SK-N-SH (cell line): Measurements from ENCODE around the gene CD59. TPM values are rescaled to one million over a fixed set of nuclear protein-coding genes. Genes with fewer than 3 reads are reported as not detected.

Experiments used
- CTCF ChIA-PET: fragments of 300-600, 350-600 bp; formaldehyde crosslinking; extraction: SDS; loops from one replicate; lab custom pipeline; 2021; lab: Yijun Ruan, JAX
- POLR2A ChIA-PET: fragments of 350-600 bp; sonication (Branson Sonifier 250); formaldehyde crosslinking; extraction: SDS; loops from one replicate; lab custom pipeline; 2020; ENCODE audit warnings: antibody characterized with exemption, inconsistent platforms; lab: Yijun Ruan, JAX
- DNase-seq: peaks from one replicate; pipeline ENCODE4 v3.0.0; 2012
- H2AFZ ChIP-seq: fragments of 200-600 bp; sonication (generic); 2 replicates; pipeline ENCODE4 v1.8.1; 2016; ENCODE audit warnings: antibody characterized with exemption, mild to moderate bottlenecking, low read depth
- H3F3A ChIP-seq: fragments of 200-600 bp; sonication (generic); replicated peaks from 2 replicates; pipeline ENCODE3; 2016; ENCODE audit warnings: antibody characterized with exemption, mild to moderate bottlenecking; ENCODE audit not compliant: insufficient read depth
- H3K27ac ChIP-seq, 2 experiments: fragments of 200-500 bp in 1 of 2; fragments of 200-600 bp in 1 of 2; sonication (Bioruptor generic) in 1 of 2; sonication (generic), shearing (Covaris generic) in 1 of 2; 2 replicates each; pipeline versions ENCODE4 v1.5.1 to v1.6.1; 2014 to 2016; ENCODE audit warnings: low read depth in 2 of 2, inconsistent platforms in 1 of 2, low read length in 1 of 2, mild to moderate bottlenecking in 1 of 2, mixed read lengths in 1 of 2
- H3K27me3 ChIP-seq: fragments of 200-600 bp; sonication (generic), shearing (Covaris generic); 2 replicates; pipeline ENCODE4 v1.6.1; 2016; ENCODE audit warnings: mixed run types; ENCODE audit not compliant: insufficient read depth
- H3K36me3 ChIP-seq, 2 experiments: fragments of 200-500 bp in 1 of 2; fragments of 200-600 bp in 1 of 2; sonication (Bioruptor generic) in 1 of 2; sonication (generic) in 1 of 2; replicated peaks in 1 of 2; 2 replicates each; pipeline versions ENCODE3 to v1.5.1; 2014 to 2016; ENCODE audit warnings: low read length in 1 of 2, mild to moderate bottlenecking in 1 of 2; ENCODE audit not compliant: insufficient read depth in 2 of 2, control insufficient read depth in 1 of 2
- H3K4me1 ChIP-seq, 2 experiments: fragments of 200-500 bp in 1 of 2; fragments of 200-600 bp in 1 of 2; sonication (Bioruptor generic) in 1 of 2; sonication (generic), shearing (Covaris generic) in 1 of 2; 2 replicates each; pipeline versions ENCODE4 v1.5.1 to v1.6.1; 2014 to 2016; ENCODE audit warnings: low read depth in 1 of 2, low read length in 1 of 2, mixed run types in 1 of 2; ENCODE audit not compliant: insufficient read depth in 2 of 2, control insufficient read depth in 1 of 2
- H3K4me2 ChIP-seq: fragments of 200-600 bp; sonication (generic), shearing (Covaris generic); 2 replicates; pipeline ENCODE4 v1.6.1; 2017; ENCODE audit warnings: mixed run types
- H3K4me3 ChIP-seq, 2 experiments: fragments of 200-500 bp in 1 of 2; fragments of 200-600 bp in 1 of 2; sonication (Bioruptor generic) in 1 of 2; sonication (generic), shearing (Covaris generic) in 1 of 2; 2 replicates each; pipeline versions ENCODE4 v1.5.1 to v1.8.1; 2014 to 2016; ENCODE audit warnings: low read depth in 2 of 2, inconsistent platforms in 1 of 2, low read length in 1 of 2, mild to moderate bottlenecking in 1 of 2, mixed read lengths in 1 of 2, moderate library complexity in 1 of 2
- H3K79me2 ChIP-seq: fragments of 200-600 bp; sonication (generic); 2 replicates; pipeline ENCODE4 v1.8.1; 2017; ENCODE audit warnings: mild to moderate bottlenecking; ENCODE audit not compliant: insufficient read depth
- H3K9ac ChIP-seq: fragments of 200-600 bp; sonication (generic); 2 replicates; pipeline ENCODE4 v1.6.1; 2017; ENCODE audit warnings: mixed run types
- H3K9me2 ChIP-seq: fragments of 200-600 bp; sonication (generic); 2 replicates; pipeline ENCODE4 v1.6.1; 2017; ENCODE audit warnings: mixed run types
- H3K9me3 ChIP-seq: fragments of 200-600 bp; sonication (generic); 2 replicates; pipeline ENCODE4 v1.6.1; 2017; ENCODE audit warnings: mixed run types, mild to moderate bottlenecking, moderate library complexity
- H4K20me1 ChIP-seq: fragments of 200-600 bp; sonication (generic); 2 replicates; pipeline ENCODE4 v1.6.1; 2017; ENCODE audit warnings: mild to moderate bottlenecking, mixed run types; ENCODE audit not compliant: insufficient read depth
- FOXM1 ChIP-seq: IDR thresholded peaks from 2 replicates; pipeline ENCODE4 v1.4.0; 2012; ENCODE audit warnings: low read depth, mild to moderate bottlenecking
- POLR2AphosphoS5 ChIP-seq: IDR thresholded peaks from 2 replicates; pipeline ENCODE4 v1.6.1; 2012; ENCODE audit warnings: low read depth, low read length
- RAD21 ChIP-seq: IDR thresholded peaks from 2 replicates; pipeline ENCODE4 v1.6.1; 2012; ENCODE audit warnings: mild to moderate bottlenecking, low read length
- SMC3 ChIP-seq: IDR thresholded peaks from 2 replicates; pipeline ENCODE4 v1.6.1; 2012; ENCODE audit warnings: low read depth, low read length, improper control_type of control experiment
- TCF12 ChIP-seq: IDR thresholded peaks from 2 replicates; pipeline ENCODE4 v1.4.0; 2012
- TEAD4 ChIP-seq: IDR thresholded peaks from 2 replicates; pipeline ENCODE4 v1.4.0; 2012; ENCODE audit warnings: mild to moderate bottlenecking, borderline replicate concordance; ENCODE audit not compliant: insufficient read depth
- WGBS: methylation state at CpG from one replicate; pipeline ENCODE4 v1.1.6; 2017; ENCODE audit warnings: low lambda C conversion rate; 5-methylcytosine and 5-hydroxymethylcytosine counted together
- polyA plus RNA-seq, 3 experiments: library from polyadenylated mRNA; depleted of rRNA; stranded (reverse); fragments of >200 nt; gene quantifications; 2 replicates each; pipeline ENCODE4 v1.2.3, GENCODE V29; 2012
- TF ChIP-seq, protein P1 (sequence below): IDR thresholded peaks from 2 replicates; pipeline ENCODE4 v1.4.0; 2012; ENCODE audit warnings: low read depth

The CD59 gene
- polyA plus RNA-seq, 1 of the 3 experiments (the other 2 are of a cell fraction), result 616 TPM

GRCh38 chr11:33655842-33656600 is 80.2 kb downstream of the CD59 start:
- Histone ChIP-seq H3K36me3 (peaks cover 20 to 26% of the 10 kb centered on the region in 2 experiments), H4K20me1 (no peaks in the 10 kb centered on the region), H3K79me2 (no peaks in the 10 kb centered on the region), H3K4me2 (no peak overlapping the region), H3F3A (peaks cover 3% of the 10 kb centered on the region), H2AFZ (no peak overlapping the region), H3K4me3 (no peak overlapping the region), H3K9me2 (no peaks in the 10 kb centered on the region), H3K4me1 (0 out of 4 replicates have a peak, but pooled peaks cover 0 to 3% of the 10 kb centered on the region in 2 experiments), H3K27me3 (no peaks in the 10 kb centered on the region), H3K9me3 (no peaks in the 10 kb centered on the region), H3K9ac (no peak overlapping the region), H3K27ac (no peak overlapping the region)
- DNase-seq, result no peak
- ChIA-PET POLR2A (no interaction called here), CTCF (no interaction called here)
- WGBS, result 94% methylated on average over 11 of the region's 11 CpGs
- TF ChIP-seq SMC3, result no peak
- TF ChIP-seq TEAD4, result no peak

DNA sequence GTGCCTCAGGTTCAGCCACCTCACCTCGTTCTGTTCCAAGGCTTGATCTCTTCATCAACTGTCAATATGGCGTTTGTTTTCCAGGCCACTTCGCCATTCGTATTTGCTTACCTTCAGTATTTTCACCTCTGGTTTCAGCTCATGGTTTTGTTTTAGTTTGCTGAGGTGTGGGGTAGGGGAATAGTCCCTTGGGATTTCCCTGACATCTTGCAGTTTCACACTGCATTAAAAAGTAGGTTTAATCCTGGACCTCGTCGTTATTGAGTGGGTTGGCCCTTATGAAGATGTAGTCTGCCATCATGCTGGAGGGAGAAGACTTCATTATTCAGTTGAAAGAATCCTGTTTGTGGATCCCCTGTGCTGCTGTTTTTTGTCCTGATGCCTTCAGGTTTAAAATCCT is 81.6 kb downstream of the CD59 start:
- no peak for DNase-seq
- Histone ChIP-seq H3K79me2 (no peaks in the 10 kb centered on the region), H3K27me3 (no peaks in the 10 kb centered on the region), H3K27ac (no peak overlapping the region), H3K4me1 (0 out of 4 replicates have a peak, but pooled peaks cover 0 to 3% of the 10 kb centered on the region in 2 experiments), H2AFZ (no peak overlapping the region), H3K9me3 (no peaks in the 10 kb centered on the region), H4K20me1 (no peaks in the 10 kb centered on the region), H3K36me3 (peaks cover 15 to 23% of the 10 kb centered on the region in 2 experiments), H3K4me3 (no peak overlapping the region), H3K9ac (no peak overlapping the region), H3K4me2 (no peak overlapping the region), H3K9me2 (no peaks in the 10 kb centered on the region), H3F3A (no peaks in the 10 kb centered on the region)
- 92% methylated on average over 6 of the region's 6 CpGs for WGBS
- TF ChIP-seq TEAD4, result no peak
- no peak for TF ChIP-seq POLR2AphosphoS5
- TF ChIP-seq, protein P1, sequence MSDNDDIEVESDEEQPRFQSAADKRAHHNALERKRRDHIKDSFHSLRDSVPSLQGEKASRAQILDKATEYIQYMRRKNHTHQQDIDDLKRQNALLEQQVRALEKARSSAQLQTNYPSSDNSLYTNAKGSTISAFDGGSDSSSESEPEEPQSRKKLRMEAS, result no peak
- no peak for TF ChIP-seq TCF12
- TF ChIP-seq RAD21, result no peak
- no peak for TF ChIP-seq FOXM1
- ChIA-PET CTCF (no interaction called here), POLR2A (no interaction called here)

Other genes with a start within 250 kb of the CD59 start
- gene C11orf91, start 35.6 kb downstream of the CD59 start, polyA plus RNA-seq (2012; rRNA removed), result 0.10 and 0.15 TPM in 2 replicates
- gene FBXO3, start 38.1 kb upstream of the CD59 start, polyA plus RNA-seq (2012; rRNA removed), result 17.9 and 27.0 TPM in 2 replicates
- gene LMO2, start 155.7 kb upstream of the CD59 start, polyA plus RNA-seq (2012; rRNA removed), result 0.05 TPM in 2 replicates